ENCODE measurements around the gene PCLO. TPM values are rescaled to one million over a fixed set of nuclear protein-coding genes. Genes with fewer than 3 reads are reported as not detected.

The PCLO gene
- polyA plus RNA-seq, 2 of the 4 experiments (the other 2 are of a cell fraction), result 0.41 to 1.1 TPM

DNA sequence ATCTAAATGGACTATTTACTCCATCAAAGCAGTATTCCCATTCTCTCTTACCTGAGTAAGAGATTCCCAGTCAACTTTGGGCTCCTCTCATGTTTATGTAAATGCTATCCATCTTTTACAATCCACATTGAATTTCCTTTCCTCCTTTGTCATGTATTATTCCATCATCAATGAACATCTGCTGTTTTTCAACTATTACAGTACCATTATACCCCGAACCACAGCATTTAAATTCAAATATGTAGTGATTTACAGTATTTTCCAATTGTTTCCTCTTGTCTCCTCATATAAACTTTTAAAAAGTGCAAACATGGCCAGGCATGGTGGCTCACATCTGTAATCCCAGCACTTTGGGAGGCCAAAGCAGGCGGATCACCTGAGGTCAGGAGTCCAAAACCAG, 20.3 kb downstream of the PCLO start (continued):
- no peak for TF ChIP-seq FOSB (CRISPR knock-in tag; IDR thresholded peaks at IDR 0.05)

GRCh38 chr7:83141927-83142326, 20.8 kb downstream of the PCLO start:
- ATAC-seq, result no peak
- POLR2A ChIA-PET, result no interaction called here

GRCh38 chr7:83130623-83131545, 31.8 kb downstream of the PCLO start:
- CTCF ChIA-PET, result interaction anchor here (1.0 kb wide), 1 partner anchor 262 kb away, joined by 3 read pairs; no protein-coding TSS in a partner anchor
- TF ChIP-seq ZC3H11A (IDR thresholded peaks at IDR 0.05) (no peak), CHD4 (IDR thresholded peaks at IDR 0.05; ENCODE audit: borderline replicate concordance) (no peak), TFCP2L1 (CRISPR knock-in tag; IDR thresholded peaks at IDR 0.05) (no peak), HES2 (IDR thresholded peaks at IDR 0.05) (no peak), JUN (IDR thresholded peaks at IDR 0.05) (no peak), HOXB13 (CRISPR knock-in tag; IDR thresholded peaks at IDR 0.05; ENCODE audit: low read depth) (no peak), NPAS2 (CRISPR knock-in tag; IDR thresholded peaks at IDR 0.05; ENCODE audit: borderline replicate concordance) (no peak), TP53 (CRISPR knock-in tag; IDR thresholded peaks at IDR 0.05) (no peak), KDM1A (IDR thresholded peaks at IDR 0.05; ENCODE audit: low read depth) (no peak), CBX2 (IDR thresholded peaks at IDR 0.05; ENCODE audit: borderline replicate concordance, low read depth) (no peak)
- TF ChIP-seq, protein P1, sequence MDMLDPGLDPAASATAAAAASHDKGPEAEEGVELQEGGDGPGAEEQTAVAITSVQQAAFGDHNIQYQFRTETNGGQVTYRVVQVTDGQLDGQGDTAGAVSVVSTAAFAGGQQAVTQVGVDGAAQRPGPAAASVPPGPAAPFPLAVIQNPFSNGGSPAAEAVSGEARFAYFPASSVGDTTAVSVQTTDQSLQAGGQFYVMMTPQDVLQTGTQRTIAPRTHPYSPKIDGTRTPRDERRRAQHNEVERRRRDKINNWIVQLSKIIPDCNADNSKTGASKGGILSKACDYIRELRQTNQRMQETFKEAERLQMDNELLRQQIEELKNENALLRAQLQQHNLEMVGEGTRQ (IDR thresholded peaks at IDR 0.05), result no peak
- TF ChIP-seq, protein P2, sequence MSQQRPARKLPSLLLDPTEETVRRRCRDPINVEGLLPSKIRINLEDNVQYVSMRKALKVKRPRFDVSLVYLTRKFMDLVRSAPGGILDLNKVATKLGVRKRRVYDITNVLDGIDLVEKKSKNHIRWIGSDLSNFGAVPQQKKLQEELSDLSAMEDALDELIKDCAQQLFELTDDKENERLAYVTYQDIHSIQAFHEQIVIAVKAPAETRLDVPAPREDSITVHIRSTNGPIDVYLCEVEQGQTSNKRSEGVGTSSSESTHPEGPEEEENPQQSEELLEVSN (IDR thresholded peaks at IDR 0.05; ENCODE audit: borderline replicate concordance, low read depth), result no peak
- TF ChIP-seq, protein P3, sequence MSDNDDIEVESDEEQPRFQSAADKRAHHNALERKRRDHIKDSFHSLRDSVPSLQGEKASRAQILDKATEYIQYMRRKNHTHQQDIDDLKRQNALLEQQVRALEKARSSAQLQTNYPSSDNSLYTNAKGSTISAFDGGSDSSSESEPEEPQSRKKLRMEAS (IDR thresholded peaks at IDR 0.05), result no peak
- no peak overlapping the region for H3K4me2 ChIP-seq
- WGBS (ENCODE audit: missing lambda C conversion rate), result 69% methylated on average over 5 of the region's 5 CpGs
- no peak for DNase-seq (ENCODE audit: low read depth in 1 of 2, low spot score in 1 of 2)
- H3K9me3 ChIP-seq, result no peaks in the 10 kb centered on the region
- no peak for FAIRE-seq
- no peak overlapping the region for H3K27ac ChIP-seq
- POLR2A ChIA-PET, result no interaction called here
- no peaks in the 10 kb centered on the region for H3K4me1 ChIP-seq
- no peak for ATAC-seq
- no peak overlapping the region for H3K4me3 ChIP-seq

More at GRCh38 chr7:83141927-83142326, 20.8 kb downstream of the PCLO start:
- Histone ChIP-seq H3K4me3 (no peak overlapping the region), H3K4me2 (no peak overlapping the region), H3K27ac (no peak overlapping the region), H3K9me3 (no peaks in the 10 kb centered on the region), H3K4me1 (no peaks in the 10 kb centered on the region)
- 50% methylated on average over 3 of the region's 3 CpGs for WGBS (ENCODE audit: missing lambda C conversion rate)
- CTCF ChIA-PET, result no interaction called here
- TF ChIP-seq KDM5A (IDR thresholded peaks at IDR 0.05), result no peak
- TF ChIP-seq MAFK (IDR thresholded peaks at IDR 0.05; ENCODE audit: partially characterized antibody), result no peak
- TF ChIP-seq EP300 (IDR thresholded peaks at IDR 0.05), result no peak
- no peak for TF ChIP-seq CBX8 (IDR thresholded peaks at IDR 0.05)
- no peak for FAIRE-seq
- no peak for DNase-seq (ENCODE audit: low read depth in 1 of 2, low spot score in 1 of 2)

GRCh38 chr7:83130191-83130590, 32.5 kb downstream of the PCLO start:
- no peak overlapping the region for H3K27ac ChIP-seq
- H3K9me3 ChIP-seq, result no peaks in the 10 kb centered on the region
- DNase-seq (ENCODE audit: low read depth in 1 of 2, low spot score in 1 of 2) (no peak), FAIRE-seq (no peak), ATAC-seq (no peak)
- no peaks in the 10 kb centered on the region for H3K4me1 ChIP-seq
- CTCF ChIA-PET, result no interaction called here
- POLR2A ChIA-PET, result no interaction called here
- H3K4me2 ChIP-seq, result no peak overlapping the region
- no peak overlapping the region for H3K4me3 ChIP-seq
- 76% methylated on average over 5 of the region's 5 CpGs for WGBS (ENCODE audit: missing lambda C conversion rate)
- TF ChIP-seq SMC3 (IDR thresholded peaks at IDR 0.05) (no peak), HES2 (IDR thresholded peaks at IDR 0.05) (no peak), KDM5A (IDR thresholded peaks at IDR 0.05) (no peak), MAZ (IDR thresholded peaks at IDR 0.05; ENCODE audit: borderline replicate concordance, low read depth, low read length) (no peak), HOXB13 (CRISPR knock-in tag; IDR thresholded peaks at IDR 0.05; ENCODE audit: low read depth) (no peak), ZC3H11A (IDR thresholded peaks at IDR 0.05) (no peak), TP53 (CRISPR knock-in tag; IDR thresholded peaks at IDR 0.05) (no peak), CEBPB (IDR thresholded peaks at IDR 0.05) (no peak), RARB (CRISPR knock-in tag; IDR thresholded peaks at IDR 0.05) (no peak), REST (IDR thresholded peaks at IDR 0.05) (no peak), MYC (IDR thresholded peaks at IDR 0.05; ENCODE audit: borderline replicate concordance, low read length) (no peak)
- TF ChIP-seq, protein P2 (IDR thresholded peaks at IDR 0.05; ENCODE audit: borderline replicate concordance, low read depth), result no peak
- TF ChIP-seq, protein P3 (IDR thresholded peaks at IDR 0.05), result no peak

All from A549 (cell line).